Karpas-422 (cell line): Measurements from ENCODE around the gene FLII. TPM values are rescaled to one million over a fixed set of nuclear protein-coding genes. Genes with fewer than 3 reads are reported as not detected.

ENCODE experiments used
- DNase-seq: peaks from one replicate; pipeline ENCODE4 v3.0.0-alpha.2; 2015
- H2AFZ ChIP-seq: fragments of 200-600 bp; sonication (generic); 2 replicates; pipeline ENCODE4 v1.6.1; 2014; ENCODE audit warnings: antibody characterized with exemption, low read length, mixed read lengths
- H3K27ac ChIP-seq: fragments of 200-600 bp; sonication (generic); 2 replicates; pipeline ENCODE4 v1.5.1; 2014; ENCODE audit warnings: mild to moderate bottlenecking, low read length, moderate library complexity
- H3K27me3 ChIP-seq: fragments of 200-600 bp; sonication (generic); 2 replicates; pipeline ENCODE4 v1.6.1; 2014; ENCODE audit warnings: low read length, mixed read lengths
- H3K36me3 ChIP-seq: fragments of 200-600 bp; sonication (generic); 2 replicates; pipeline ENCODE4 v1.6.1; 2014; ENCODE audit warnings: low read length, mixed read lengths; ENCODE audit not compliant: insufficient read depth
- H3K4me1 ChIP-seq: fragments of 200-600 bp; sonication (generic); 2 replicates; pipeline ENCODE4 v1.6.1; 2014; ENCODE audit warnings: mild to moderate bottlenecking, low read length, mixed read lengths
- H3K4me2 ChIP-seq: fragments of 200-600 bp; sonication (generic); 2 replicates; pipeline ENCODE4 v1.6.1; 2014; ENCODE audit warnings: low read length, low read depth, mild to moderate bottlenecking; ENCODE audit not compliant: poor library complexity, severe bottlenecking
- H3K4me3 ChIP-seq: fragments of 200-600 bp; sonication (generic); 2 replicates; pipeline ENCODE4 v1.5.1; 2014; ENCODE audit warnings: mild to moderate bottlenecking, antibody characterized with exemption, low read length, mixed read lengths
- H3K79me2 ChIP-seq: fragments of 200-600 bp; sonication (generic); 2 replicates; pipeline ENCODE4 v1.6.1; 2014; ENCODE audit warnings: mild to moderate bottlenecking, low read length, mixed read lengths
- H3K9ac ChIP-seq: fragments of 200-600 bp; sonication (generic); 2 replicates; pipeline ENCODE4 v1.6.0; 2014; ENCODE audit warnings: low read length
- H3K9me2 ChIP-seq: fragments of 200-600 bp; sonication (generic), shearing (Covaris generic); replicated peaks from 2 replicates; pipeline ENCODE4 v1.6.0; 2014; ENCODE audit warnings: mild to moderate bottlenecking, low read length, moderate library complexity; ENCODE audit not compliant: insufficient read depth
- H3K9me3 ChIP-seq: fragments of 300-700, 200-600 bp; sonication (generic); 2 replicates; pipeline ENCODE4 v1.6.1; 2014; ENCODE audit warnings: low read length, mixed read lengths
- H4K20me1 ChIP-seq: fragments of 200-600 bp; sonication (generic); 2 replicates; pipeline ENCODE4 v1.6.1; 2014; ENCODE audit warnings: mild to moderate bottlenecking, antibody characterized with exemption, low read length, low read depth; ENCODE audit not compliant: insufficient read depth
- total RNA-seq: library from RNA; depleted of rRNA; stranded (reverse); fragments of >200 nt; shearing (Covaris generic); gene quantifications from 2 replicates; pipeline ENCODE4 v1.2.3, GENCODE V29; 2014; ENCODE audit warnings: low replicate concordance

The FLII gene
- total RNA-seq, 1 experiment from 2014 or later, result 166 TPM

DNA sequence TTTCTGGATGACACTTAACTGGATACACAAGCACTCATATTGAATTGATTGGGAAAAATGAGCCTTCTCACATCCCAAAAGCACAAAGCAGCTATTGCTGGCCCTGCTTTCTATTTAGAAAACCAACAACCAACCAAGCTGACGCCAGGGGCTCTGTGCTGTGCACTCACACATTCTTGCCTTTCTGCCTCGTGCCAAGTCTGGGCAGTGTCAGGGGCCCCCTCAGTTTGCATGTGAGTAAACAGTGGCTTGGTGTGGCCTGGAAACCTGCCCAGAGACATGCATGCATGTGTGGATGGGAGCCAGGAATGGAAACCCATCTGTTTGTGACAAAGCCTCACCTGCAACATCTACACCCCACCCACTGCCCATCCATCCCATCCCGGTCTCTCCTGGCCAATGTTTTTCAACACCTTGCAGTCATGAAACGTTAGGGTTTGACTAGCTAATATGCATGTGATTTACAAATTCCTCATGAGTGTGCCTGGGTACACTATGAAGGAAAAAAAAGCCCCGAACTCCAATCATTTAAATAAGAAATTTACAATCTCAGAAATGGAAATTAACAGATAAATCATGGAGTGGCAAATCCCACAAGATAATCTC, 22.3 kb upstream of the FLII start:
- no peaks in the 10 kb centered on the region for H4K20me1 ChIP-seq
- peaks cover 41% of the 10 kb centered on the region for H3K36me3 ChIP-seq
- H3K27ac ChIP-seq, result no peak overlapping the region
- H3K9ac ChIP-seq, result no peak overlapping the region
- H3K79me2 ChIP-seq, result no peaks in the 10 kb centered on the region
- no peak for DNase-seq
- H3K27me3 ChIP-seq, result no peaks in the 10 kb centered on the region
- H3K9me3 ChIP-seq, result no peaks in the 10 kb centered on the region
- H3K9me2 ChIP-seq, result no peaks in the 10 kb centered on the region
- H3K4me2 ChIP-seq, result no peak overlapping the region
- H3K4me3 ChIP-seq, result no peak overlapping the region
- H3K4me1 ChIP-seq, result no peaks in the 10 kb centered on the region
- no peak overlapping the region for H2AFZ ChIP-seq

DNA sequence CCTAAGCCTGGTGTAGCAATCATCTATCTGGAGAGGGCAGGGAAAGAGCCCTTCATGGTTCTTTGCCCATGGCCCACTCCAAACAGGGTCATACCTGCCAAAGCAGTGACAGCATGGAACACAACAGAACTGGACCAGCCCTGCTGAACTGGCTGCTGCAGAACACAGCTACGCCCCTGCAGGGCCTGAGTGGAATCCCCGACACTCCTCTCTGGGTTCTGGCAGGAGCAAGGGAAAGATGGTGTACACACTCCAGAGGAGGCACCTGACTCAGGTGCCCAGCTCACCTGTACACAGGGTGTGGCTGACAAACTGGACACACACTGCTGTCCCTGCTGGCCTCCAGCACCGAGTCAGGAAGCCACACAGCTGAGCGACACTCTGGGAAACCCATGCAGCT, 21.7 kb upstream of the FLII start:
- Histone ChIP-seq H3K9me2 (no peaks in the 10 kb centered on the region), H4K20me1 (no peaks in the 10 kb centered on the region), H3K27ac (no peak overlapping the region), H3K4me3 (no peak overlapping the region), H2AFZ (no peak overlapping the region), H3K36me3 (peaks cover 41% of the 10 kb centered on the region), H3K27me3 (no peaks in the 10 kb centered on the region), H3K4me1 (no peaks in the 10 kb centered on the region), H3K9me3 (no peaks in the 10 kb centered on the region), H3K9ac (no peak overlapping the region), H3K79me2 (no peaks in the 10 kb centered on the region), H3K4me2 (no peak overlapping the region)
- DNase-seq, result no peak

DNA sequence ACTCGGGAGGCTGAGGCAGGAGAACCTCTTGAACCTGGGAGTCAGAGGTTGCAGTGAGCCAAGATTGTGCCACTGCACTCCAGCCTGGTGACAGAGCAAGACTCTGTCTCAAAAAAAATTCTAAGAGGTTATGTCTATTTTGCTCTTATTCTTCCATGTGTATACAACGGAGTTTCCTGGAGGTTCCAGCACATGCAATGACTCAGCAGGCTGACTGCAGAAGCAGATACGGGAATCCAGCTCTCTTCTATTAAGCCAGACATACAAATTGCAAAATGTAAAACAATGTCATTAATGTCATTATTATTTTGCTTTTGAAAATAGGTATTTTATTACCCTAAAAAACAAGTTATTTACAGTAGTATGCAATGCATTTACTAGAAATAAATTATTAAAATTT, 20.3 kb upstream of the FLII start:
- Histone ChIP-seq H3K9ac (no peak overlapping the region), H3K27ac (no peak overlapping the region), H3K4me2 (no peak overlapping the region), H3K36me3 (peaks cover 40% of the 10 kb centered on the region), H3K9me2 (no peaks in the 10 kb centered on the region), H3K4me1 (no peaks in the 10 kb centered on the region), H3K4me3 (no peak overlapping the region), H3K27me3 (no peaks in the 10 kb centered on the region), H3K79me2 (no peaks in the 10 kb centered on the region), H2AFZ (no peak overlapping the region), H3K9me3 (no peaks in the 10 kb centered on the region), H4K20me1 (no peaks in the 10 kb centered on the region)
- no peak for DNase-seq

DNA sequence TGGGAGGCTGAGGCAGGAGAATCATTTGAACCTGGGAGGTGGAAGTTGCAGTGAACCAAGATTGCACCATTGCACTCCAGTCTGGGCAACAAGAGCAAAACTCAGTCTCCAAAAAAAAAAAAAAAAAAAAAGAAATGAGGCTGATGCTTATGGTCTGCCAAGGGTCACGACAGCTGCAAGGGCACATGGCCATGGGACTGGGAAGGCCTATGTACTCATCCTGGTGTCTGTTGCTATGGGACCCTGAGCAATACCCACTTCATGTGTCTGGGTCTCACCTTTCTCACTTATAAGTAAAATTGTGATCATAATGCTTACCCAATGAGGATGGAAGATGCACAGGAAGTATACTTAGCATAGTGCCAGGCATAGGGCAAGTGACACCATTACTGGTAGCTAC, 18.5 kb upstream of the FLII start:
- H2AFZ ChIP-seq, result no peak overlapping the region
- H3K4me2 ChIP-seq, result no peak overlapping the region
- no peaks in the 10 kb centered on the region for H3K79me2 ChIP-seq
- H3K4me1 ChIP-seq, result no peaks in the 10 kb centered on the region
- H3K4me3 ChIP-seq, result no peak overlapping the region
- no peaks in the 10 kb centered on the region for H3K9me2 ChIP-seq
- DNase-seq, result no peak
- peaks cover 34% of the 10 kb centered on the region for H3K36me3 ChIP-seq
- no peaks in the 10 kb centered on the region for H3K27me3 ChIP-seq
- H4K20me1 ChIP-seq, result no peaks in the 10 kb centered on the region
- H3K9ac ChIP-seq, result no peak overlapping the region
- H3K9me3 ChIP-seq, result no peaks in the 10 kb centered on the region
- no peak overlapping the region for H3K27ac ChIP-seq

DNA sequence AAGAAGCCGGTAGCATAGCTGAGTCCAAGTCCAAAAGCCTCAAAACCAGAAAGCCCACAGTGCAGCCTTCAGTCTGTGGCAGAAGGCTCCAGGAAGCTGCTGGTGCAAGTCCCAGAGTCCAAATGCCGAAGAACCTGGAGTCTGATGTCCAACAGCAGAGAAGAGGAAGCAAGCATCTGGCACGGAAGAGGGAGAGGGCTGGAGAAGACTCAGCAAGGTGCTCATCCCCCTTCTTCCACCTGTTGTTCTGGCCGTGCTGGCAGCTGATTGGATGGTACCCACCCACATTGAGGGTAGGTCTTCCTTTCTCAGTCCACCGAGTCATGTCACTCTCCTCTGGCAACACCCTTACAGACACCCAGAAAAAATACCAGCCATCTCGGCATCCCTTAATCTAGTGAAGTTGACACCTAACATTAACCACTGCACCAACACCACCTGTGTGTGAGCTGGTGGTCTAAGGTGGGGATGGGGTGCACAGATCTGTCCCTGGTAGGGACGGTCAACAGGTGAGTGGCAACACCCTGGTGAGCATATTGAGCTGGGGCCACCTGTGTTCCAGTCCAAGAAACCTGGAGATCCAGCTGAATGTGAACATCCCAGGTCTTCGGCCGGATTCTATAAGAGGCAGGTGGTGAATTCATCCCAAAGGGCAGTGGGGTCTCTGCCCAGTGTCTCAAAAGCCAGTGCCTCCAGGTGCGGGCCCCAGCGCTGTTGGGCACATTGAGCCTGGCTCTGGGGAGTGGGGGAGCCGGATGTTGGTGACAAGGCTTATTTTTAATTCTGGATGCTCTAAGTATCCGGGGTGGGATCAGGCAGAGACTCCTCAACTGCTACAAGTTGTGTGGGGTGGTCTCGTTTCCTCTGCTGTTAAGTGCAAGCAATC, 11.8 kb upstream of the FLII start:
- no peaks in the 10 kb centered on the region for H3K27me3 ChIP-seq
- no peak overlapping the region for H2AFZ ChIP-seq
- H3K4me3 ChIP-seq, result no peak overlapping the region
- no peak overlapping the region for H3K27ac ChIP-seq
- no peak overlapping the region for H3K9ac ChIP-seq
- peaks cover 9% of the 10 kb centered on the region; the same call in 1 of the 2 replicates for H3K36me3 ChIP-seq
- H3K4me1 ChIP-seq, result no peaks in the 10 kb centered on the region
- DNase-seq, result no peak
- no peaks in the 10 kb centered on the region for H3K9me3 ChIP-seq
- no peaks in the 10 kb centered on the region for H4K20me1 ChIP-seq
- no peak overlapping the region for H3K4me2 ChIP-seq
- H3K79me2 ChIP-seq, result no peaks in the 10 kb centered on the region
- no peaks in the 10 kb centered on the region for H3K9me2 ChIP-seq

DNA sequence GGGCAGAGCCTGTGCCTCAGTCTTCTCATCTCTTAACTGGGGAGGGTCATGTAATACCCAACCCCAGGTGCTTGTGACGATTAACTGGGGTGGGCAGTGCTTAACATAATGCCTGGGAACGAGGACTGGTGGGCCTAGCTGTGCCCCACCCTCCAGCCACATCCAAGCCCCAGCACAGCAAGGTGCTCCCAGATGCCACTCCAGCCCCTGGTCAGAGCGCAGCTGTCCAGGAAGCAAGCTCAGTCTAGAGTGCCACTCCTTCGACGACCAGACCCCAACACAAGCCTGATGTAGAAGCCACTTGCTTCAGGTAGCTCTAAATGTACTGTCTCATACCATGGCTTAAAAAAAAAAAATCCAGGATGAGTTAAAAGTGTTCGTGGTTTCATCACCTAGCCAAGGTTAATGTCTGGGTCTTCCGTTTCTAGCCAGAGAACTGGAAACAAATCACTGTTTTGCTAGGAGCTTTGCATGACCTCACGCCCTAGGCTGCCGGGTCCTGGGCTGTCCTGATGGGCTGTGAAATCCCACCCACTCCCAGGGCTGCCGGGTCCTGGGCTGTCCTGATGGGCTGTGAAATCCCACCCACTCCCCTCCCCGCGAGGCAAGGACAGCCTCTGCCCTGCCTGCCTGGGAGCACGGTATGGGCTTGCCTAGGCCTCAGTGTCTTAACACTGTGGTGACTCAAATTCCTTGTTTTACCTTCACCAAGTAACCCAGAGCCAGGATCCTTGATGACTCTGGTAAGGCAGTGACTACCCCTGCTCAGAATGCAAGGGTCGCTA, 9.6 kb upstream of the FLII start:
- Histone ChIP-seq H3K4me1 (no peaks in the 10 kb centered on the region), H3K27ac (no peak overlapping the region), H3K9ac (no peak overlapping the region), H4K20me1 (no peaks in the 10 kb centered on the region), H3K36me3 (peaks cover 5% of the 10 kb centered on the region; the same call in 1 of the 2 replicates), H3K9me2 (no peaks in the 10 kb centered on the region), H3K9me3 (no peaks in the 10 kb centered on the region), H3K79me2 (no peaks in the 10 kb centered on the region), H2AFZ (no peak overlapping the region), H3K4me2 (no peak overlapping the region), H3K27me3 (no peaks in the 10 kb centered on the region), H3K4me3 (no peak overlapping the region)
- DNase-seq, result no peak

DNA sequence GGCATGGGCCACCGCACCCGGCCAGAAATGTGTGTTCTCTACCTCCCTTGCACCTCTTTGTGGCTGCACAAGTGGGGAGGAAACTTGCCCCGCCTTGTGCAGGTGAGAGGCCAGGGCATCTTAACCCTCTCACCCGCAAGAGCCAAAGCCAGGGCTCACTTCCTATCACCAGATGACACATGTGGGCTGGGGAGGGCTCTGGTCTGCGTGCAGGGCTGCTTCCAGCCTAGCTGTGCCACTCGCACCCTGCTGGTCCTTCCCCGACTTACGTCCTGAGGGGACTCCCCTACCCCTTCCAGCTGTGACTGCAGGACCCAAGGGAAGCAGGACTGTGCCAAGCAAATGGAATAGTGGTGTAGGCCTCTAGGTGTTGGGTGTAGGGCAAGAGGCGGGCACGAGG, 8.8 kb upstream of the FLII start:
- H3K4me2 ChIP-seq, result no peak overlapping the region
- H3K36me3 ChIP-seq, result peaks cover 4% of the 10 kb centered on the region; the same call in 1 of the 2 replicates
- H3K27ac ChIP-seq, result no peak overlapping the region
- H3K4me1 ChIP-seq, result no peaks in the 10 kb centered on the region
- H3K9me3 ChIP-seq, result no peaks in the 10 kb centered on the region
- no peaks in the 10 kb centered on the region for H3K9me2 ChIP-seq
- no peaks in the 10 kb centered on the region for H4K20me1 ChIP-seq
- no peak overlapping the region for H3K9ac ChIP-seq
- no peak overlapping the region for H3K4me3 ChIP-seq
- no peaks in the 10 kb centered on the region for H3K79me2 ChIP-seq
- H3K27me3 ChIP-seq, result no peaks in the 10 kb centered on the region
- no peak overlapping the region for H2AFZ ChIP-seq
- DNase-seq, result no peak
